Ovary (tissue), 9 donors: ENCODE results near the gene TREM2. TPM values are rescaled to one million over a fixed set of nuclear protein-coding genes. Genes with fewer than 3 reads are reported as not detected.

Source experiments
- DNase-seq, 5 donors: peaks; one replicate each; pipeline ENCODE4 v3.0.0-alpha.2; 2019 to 2020
- H3K27ac ChIP-seq, 2 donors: fragments of 200-600 bp; one replicate each; pipeline versions ENCODE4 v1.5.1 to v1.8.0; 2019 to 2022
- H3K27me3 ChIP-seq: fragments of 200-600 bp; one replicate; pipeline ENCODE4 v1.8.0; 2022
- H3K36me3 ChIP-seq: fragments of 200-600 bp; sonication (generic); one replicate; pipeline ENCODE4 v1.5.1; 2019
- H3K4me1 ChIP-seq: one replicate; pipeline ENCODE4 v1.8.1; 2013; ENCODE audit warnings: mild to moderate bottlenecking, moderate library complexity; ENCODE audit not compliant: insufficient read depth
- H3K4me3 ChIP-seq: fragments of 200-600 bp; sonication (generic); one replicate; pipeline ENCODE4 v1.5.1; 2017
- H3K9me3 ChIP-seq, 2 donors: fragments of 200-600 bp in 1 of 2; sonication (generic) in 1 of 2; one replicate each; pipeline versions ENCODE4 v1.5.1 to v1.8.1; 2013 to 2019; ENCODE audit warnings: mild to moderate bottlenecking in 1 of 2, moderate library complexity in 1 of 2
- CTCF ChIP-seq, 3 donors: fragments of 450-650 bp in 2 of 3; fragments of 200-600 bp in 1 of 3; IDR thresholded peaks; one replicate each; pipeline versions ENCODE4 v1.5.1 to v1.8.0; 2016 to 2022; ENCODE audit warnings: antibody characterized with exemption in 3 of 3, mild to moderate bottlenecking in 1 of 3
- EP300 ChIP-seq: sonication (generic); formaldehyde crosslinking; IDR thresholded peaks from one replicate; pipeline ENCODE4 v1.6.1; 2017; ENCODE audit warnings: antibody characterized with exemption
- POLR2A ChIP-seq: fragments of 450-650 bp; IDR thresholded peaks from one replicate; pipeline ENCODE4 v1.6.1; 2017; ENCODE audit warnings: antibody characterized with exemption, mild to moderate bottlenecking, moderate library complexity
- WGBS, 3 donors: extraction: QIAGEN DNeasy Blood & Tissue Kit in 1 of 3; methylation state at CpG; one replicate each; pipeline versions ENCODE4 v1.1.5 to v1.1.7; 2013 to 2017; 5-methylcytosine and 5-hydroxymethylcytosine counted together
- intact Hi-C, 4 donors: fragments of 100-400 bp; cut with DNase I; formaldehyde crosslinking; loops; one replicate each; pipeline versions ENCODE4 v1.11.0 to v1.15.1; 2022 to 2023
- polyA plus RNA-seq, 2 donors: library from polyadenylated mRNA; stranded (reverse); fragments of 200-250 nt in 1 of 2; fragments of 350-450 nt in 1 of 2; fragmentation: Illumina TruSeq in 1 of 2; extraction: RNeasy Lipid Tissue Mini Kit (QIAGEN cat#74804) in 1 of 2; gene quantifications; one replicate each; pipeline ENCODE4 v1.2.3, GENCODE V29; 2013 to 2014
- total RNA-seq, 7 donors: library from RNA; depleted of rRNA in 2 of 7; stranded (reverse); fragments of >200 nt in 2 of 7; fragmentation: NEBNext Ultra II Directional in 3 of 7; extraction: Animal tissue kit (Norgen Biotek cat#: 25700) in 3 of 7; gene quantifications; one replicate each; pipeline versions ENCODE4 v1.1.0 to v1.2.4, GENCODE V29; 2016 to 2023
- donor health status: DM: no; HTN: no; CAD: no; lungs with moderate emphysema.
- donor health status: DM: no; HTN: no; CAD: no.
- donor health status: Bipolar disorder and iron deficiency.
- donor health status: DM: yes; HTN: yes; CAD: no.
- donor health status: DM: no; HTN: no; CAD: no.
- donor health status: DM: yes; HTN: yes; CAD: no.

The TREM2 gene
- total and polyA plus RNA-seq, 9 donors = 2.6 to 12.4 (median 4.1) TPM

- Histone ChIP-seq H3K9me3 (no peaks in the 10 kb centered on the region), H3K36me3 (no peaks in the 10 kb centered on the region), H3K4me1 (no peaks in the 10 kb centered on the region), H3K27me3 (no peaks in the 10 kb centered on the region), H3K27ac (no peak overlapping the region), H3K4me3 (no peak overlapping the region)
- intact Hi-C loops = no loop called here
- WGBS, 3 donors = 91 to 95% (median 93%) methylated on average over 10 of the region's 10 CpGs
- DNase-seq = no peak
- TF ChIP-seq EP300 = no peak
- no peak for TF ChIP-seq CTCF (IDR thresholded peaks at IDR 0.05)
- TF ChIP-seq POLR2A = no peak
These were observed 1.5 kb downstream of the TREM2 start for GRCh38 chr6:41161380-41161779.

GRCh38 chr6:41160933-41161332 is 2.0 kb downstream of the TREM2 start:
- TF ChIP-seq CTCF (IDR thresholded peaks at IDR 0.05) (no peak), EP300 (no peak), POLR2A (no peak)
- intact Hi-C loops = no loop called here
- Histone ChIP-seq H3K36me3 (no peaks in the 10 kb centered on the region), H3K9me3 (no peaks in the 10 kb centered on the region), H3K4me3 (no peak overlapping the region), H3K4me1 (no peaks in the 10 kb centered on the region), H3K27ac (no peak overlapping the region), H3K27me3 (no peaks in the 10 kb centered on the region)
- DNase-seq = no peak
- WGBS, 3 donors = 76 to 83% (median 76%) methylated on average over 3 of the region's 3 CpGs

GRCh38 chr6:41159415-41160082 is 3.4 kb downstream of the TREM2 start:
- Histone ChIP-seq H3K27ac (no peak overlapping the region), H3K4me3 (no peak overlapping the region), H3K36me3 (no peaks in the 10 kb centered on the region), H3K27me3 (no peaks in the 10 kb centered on the region), H3K4me1 (no peaks in the 10 kb centered on the region), H3K9me3 (no peaks in the 10 kb centered on the region)
- WGBS, 3 donors = 27 to 30% (median 28%) methylated on average over 11 to 12 of the region's 12 CpGs
- TF ChIP-seq POLR2A = no peak
- TF ChIP-seq CTCF (IDR thresholded peaks at IDR 0.05) = no peak
- TF ChIP-seq EP300 = no peak
- no peak for DNase-seq
- intact Hi-C loops = no loop called here

- intact Hi-C loops = no loop called here
- 85 to 89% (median 85%) methylated on average over 5 of the region's 5 CpGs for WGBS, 3 donors
- TF ChIP-seq POLR2A (no peak), CTCF (IDR thresholded peaks at IDR 0.05) (no peak), EP300 (no peak)
These were observed 5.6 kb downstream of the TREM2 start for GRCh38 chr6:41157323-41157722.

More at GRCh38 chr6:41157323-41157722, 5.6 kb downstream of the TREM2 start:
- Histone ChIP-seq H3K4me3 (no peak overlapping the region), H3K36me3 (no peaks in the 10 kb centered on the region), H3K4me1 (no peaks in the 10 kb centered on the region), H3K27me3 (no peaks in the 10 kb centered on the region), H3K9me3 (no peaks in the 10 kb centered on the region), H3K27ac (no peak overlapping the region)
- no peak for DNase-seq
